MCF 10A (cell line): ENCODE results near the gene GBP4. TPM values are rescaled to one million over a fixed set of nuclear protein-coding genes. Genes with fewer than 3 reads are reported as not detected.

Experiments
- BruUV-seq: library from RNA; stranded (reverse); fragments of 400-500 nt; replicated peaks from 2 replicates; lab custom pipeline; 2021; lab: Mats Ljungman, UMichigan
- CTCF ChIA-PET: fragments of 300-600 bp; sonication (Branson Sonifier 250); formaldehyde crosslinking; extraction: SDS; loops from one replicate; lab custom pipeline; 2021; ENCODE audit warnings: antibody characterized with exemption, inconsistent platforms; lab: Yijun Ruan, JAX
- POLR2A ChIA-PET: fragments of 300-600, 350-650 bp; sonication (Branson Sonifier 250); formaldehyde crosslinking; extraction: SDS; loops from one replicate; lab custom pipeline; 2020; ENCODE audit warnings: antibody characterized with exemption, inconsistent platforms; lab: Yijun Ruan, JAX
- DNase-seq: peaks from one replicate; pipeline ENCODE4 v3.0.0-alpha.2; 2018; ENCODE audit not compliant: unreplicated experiment
- H3K27ac Mint-ChIP-seq: one replicate; pipeline ENCODE4 v1.8.0; 2022; ENCODE audit warnings: mild to moderate bottlenecking, low read depth, mixed read lengths; ENCODE audit not compliant: unreplicated experiment
- H3K27me3 Mint-ChIP-seq: one replicate; pipeline ENCODE4 v1.8.0; 2022; ENCODE audit warnings: mixed read lengths; ENCODE audit not compliant: insufficient read depth, unreplicated experiment
- H3K36me3 Mint-ChIP-seq: one replicate; pipeline ENCODE4 v1.8.0; 2022; ENCODE audit warnings: mild to moderate bottlenecking, moderate library complexity, mixed read lengths; ENCODE audit not compliant: insufficient read depth, unreplicated experiment
- H3K4me1 Mint-ChIP-seq: one replicate; pipeline ENCODE4 v1.8.0; 2022; ENCODE audit warnings: mixed read lengths; ENCODE audit not compliant: insufficient read depth, unreplicated experiment
- H3K4me3 Mint-ChIP-seq: one replicate; pipeline ENCODE4 v1.8.0; 2022; ENCODE audit warnings: mild to moderate bottlenecking, moderate library complexity, mixed read lengths; ENCODE audit not compliant: unreplicated experiment
- H3K9me3 Mint-ChIP-seq: one replicate; pipeline ENCODE4 v1.8.0; 2022; ENCODE audit warnings: mixed read lengths; ENCODE audit not compliant: unreplicated experiment
- CTCF ChIP-seq: fragments of 200-600 bp; IDR thresholded peaks from one replicate; pipeline ENCODE4 v1.8.0; 2022; ENCODE audit warnings: antibody characterized with exemption, mild to moderate bottlenecking; ENCODE audit not compliant: unreplicated experiment
- intact Hi-C: fragments of 100-400 bp; cut with micrococcal nuclease; formaldehyde crosslinking; loops from 2 replicates; pipeline ENCODE4 v1.14.1; 2022
- total RNA-seq: library from RNA; stranded (reverse); gene quantifications from 2 replicates; pipeline ENCODE4 v1.2.3, GENCODE V29; 2022

The GBP4 gene
- total RNA-seq, 1 experiment from 2014 or later: 0.05 TPM

GRCh38 chr1:89166705-89167104 lies 32.0 kb downstream of the GBP4 start:
- Mint-ChIP-seq H3K36me3 (no peaks in the 10 kb centered on the region), H3K4me1 (no peaks in the 10 kb centered on the region), H3K27ac (no peak overlapping the region), H3K9me3 (no peaks in the 10 kb centered on the region), H3K4me3 (no peak overlapping the region), H3K27me3 (no peaks in the 10 kb centered on the region)
- no peak for TF ChIP-seq CTCF
- BruUV-seq: no TSS peak
- no peak for DNase-seq
- ChIA-PET CTCF (no interaction called here), POLR2A (no interaction called here)
- intact Hi-C loops: no loop called here

- Mint-ChIP-seq H3K27me3 (no peaks in the 10 kb centered on the region), H3K9me3 (no peaks in the 10 kb centered on the region), H3K27ac (no peak overlapping the region), H3K4me1 (no peaks in the 10 kb centered on the region), H3K4me3 (no peak overlapping the region), H3K36me3 (no peaks in the 10 kb centered on the region)
- intact Hi-C loops: no loop called here
- DNase-seq: no peak
- TF ChIP-seq CTCF: no peak
- ChIA-PET POLR2A (no interaction called here), CTCF (no interaction called here)
- BruUV-seq: no TSS peak
Observed at GRCh38 chr1:89165811-89166210, 32.9 kb downstream of the GBP4 start.

- DNase-seq: no peak
- TF ChIP-seq CTCF: no peak
- no peaks in the 10 kb centered on the region for H3K27me3 Mint-ChIP-seq
- H3K4me1 Mint-ChIP-seq: no peaks in the 10 kb centered on the region
- no peak overlapping the region for H3K27ac Mint-ChIP-seq
- BruUV-seq: no TSS peak
- no peaks in the 10 kb centered on the region for H3K9me3 Mint-ChIP-seq
- no peaks in the 10 kb centered on the region for H3K36me3 Mint-ChIP-seq
- ChIA-PET CTCF (no interaction called here), POLR2A (no interaction called here)
- H3K4me3 Mint-ChIP-seq: no peak overlapping the region
- intact Hi-C loops: no loop called here
Observed at GRCh38 chr1:89151047-89151446, 47.7 kb downstream of the GBP4 start.

- Mint-ChIP-seq H3K36me3 (no peaks in the 10 kb centered on the region), H3K27ac (no peak overlapping the region), H3K4me1 (no peaks in the 10 kb centered on the region), H3K9me3 (no peaks in the 10 kb centered on the region), H3K27me3 (no peaks in the 10 kb centered on the region), H3K4me3 (no peak overlapping the region)
- CTCF ChIA-PET: interaction anchor here (0.6 to 2.3 kb wide), 6 partner anchors 63 to 284 kb away, joined by 3 to 12 read pairs (median 3); no protein-coding TSS in a partner anchor
- BruUV-seq: no TSS peak
- DNase-seq: no peak
- POLR2A ChIA-PET: no interaction called here
- intact Hi-C loops: loop anchor here (2.0 kb wide), 1 partner anchor 65 kb away; no protein-coding TSS in a partner anchor
- TF ChIP-seq CTCF: no peak
Observed at GRCh38 chr1:89149976-89150375, 48.8 kb downstream of the GBP4 start.
